GM12878 (cell line): ENCODE data around the gene DPP4. TPM values are rescaled to one million over a fixed set of nuclear protein-coding genes. Genes with fewer than 3 reads are reported as not detected.

Experiments used
- ATAC-seq: fragments of 200-7000 bp; cut with Tn5 transposase; 3 replicates; pipeline ENCODE4 v1.9.1; 2020; ENCODE audit warnings: mild to moderate bottlenecking, moderate library complexity
- BruUV-seq: library from RNA; stranded (reverse); fragments of 400-500 nt; replicated peaks from 2 replicates; lab custom pipeline; 2021; lab: Mats Ljungman, UMichigan
- CTCF ChIA-PET: fragments of 300-600 bp; sonication (Branson Sonifier 250); formaldehyde crosslinking; extraction: SDS; loops from one replicate; lab custom pipeline; 2021; ENCODE audit warnings: inconsistent platforms; lab: Yijun Ruan, JAX
- POLR2A ChIA-PET: fragments of 350-600 bp; formaldehyde crosslinking; extraction: SDS; loops from one replicate; lab custom pipeline; 2021; ENCODE audit warnings: inconsistent platforms; lab: Charles Lee
- RAD21 ChIA-PET: fragments of 300-600 bp; sonication (Branson Sonifier 250); formaldehyde crosslinking; loops from one replicate; lab custom pipeline; 2023; ENCODE audit warnings: antibody characterized with exemption; ENCODE audit not compliant: unreplicated experiment; lab: Charles Lee
- SMC1A ChIA-PET: fragments of 300-600 bp; sonication (Branson Sonifier 250); formaldehyde crosslinking; loops from one replicate; lab custom pipeline; 2023; ENCODE audit not compliant: unreplicated experiment, uncharacterized antibody; lab: Charles Lee
- DNase-seq: peaks from one replicate; pipeline ENCODE4 v3.0.0-alpha.2; 2011; ENCODE audit warnings: low read depth, low spot score
- FAIRE-seq: peaks from 3 replicates; lab custom pipeline; 2011; peaks lifted over from hg19 to GRCh38; lab: Jason Lieb, UNC
- H2AFZ ChIP-seq: 2 replicates; pipeline ENCODE4 v1.6.0; 2011; ENCODE audit warnings: low read depth, low read length, control low read depth; ENCODE audit not compliant: control insufficient read depth
- H3K27ac ChIP-seq: 2 replicates; pipeline ENCODE4 v1.5.1; 2011; ENCODE audit warnings: control low read depth; ENCODE audit not compliant: control insufficient read depth, insufficient read depth
- H3K27me3 ChIP-seq, 2 experiments: replicated peaks in 1 of 2; 2 replicates each; pipeline versions ENCODE4 v1.6.0 to v1.6.1; 2011; ENCODE audit warnings: low read length in 1 of 2; ENCODE audit not compliant: control insufficient read depth in 2 of 2, insufficient read depth in 2 of 2
- H3K36me3 ChIP-seq, 2 experiments: 2 replicates each; pipeline ENCODE4 v1.5.1; 2011; ENCODE audit warnings: low read length in 1 of 2; ENCODE audit not compliant: control insufficient read depth in 2 of 2, insufficient read depth in 2 of 2
- H3K4me1 ChIP-seq: 2 replicates; pipeline ENCODE4 v1.6.1; 2011; ENCODE audit warnings: mild to moderate bottlenecking, low read length, moderate library complexity, mixed read lengths; ENCODE audit not compliant: control insufficient read depth, insufficient read depth
- H3K4me2 ChIP-seq: 2 replicates; pipeline ENCODE4 v1.6.0; 2011; ENCODE audit warnings: control low read depth; ENCODE audit not compliant: control insufficient read depth, insufficient read depth
- H3K4me3 ChIP-seq: fragments of 200-600 bp; sonication (generic); 2 replicates; pipeline ENCODE4 v1.5.1; 2016
- H3K79me2 ChIP-seq: 2 replicates; pipeline ENCODE4 v1.6.0; 2011; ENCODE audit warnings: low read length; ENCODE audit not compliant: control insufficient read depth, insufficient read depth
- H3K9ac ChIP-seq: 2 replicates; pipeline ENCODE4 v1.8.0; 2011; ENCODE audit warnings: low read length, control low read depth, mixed read lengths; ENCODE audit not compliant: control insufficient read depth, insufficient read depth
- H3K9me3 ChIP-seq: replicated peaks from 3 replicates; pipeline ENCODE4 v1.5.1; 2011; ENCODE audit warnings: mild to moderate bottlenecking, low read length; ENCODE audit not compliant: control insufficient read depth, insufficient read depth
- H4K20me1 ChIP-seq: 2 replicates; pipeline ENCODE4 v1.6.0; 2011; ENCODE audit not compliant: control insufficient read depth, insufficient read depth
- BCL3 ChIP-seq: IDR thresholded peaks from 2 replicates; pipeline ENCODE4 v1.6.1; 2011; ENCODE audit warnings: borderline replicate concordance, low read depth, mild to moderate bottlenecking, moderate library complexity, low read length; ENCODE audit not compliant: insufficient read depth, poor library complexity, severe bottlenecking
- BRCA1 ChIP-seq: IDR thresholded peaks from 2 replicates; pipeline ENCODE4 v1.6.1; 2011; ENCODE audit warnings: low read depth, low read length, improper control_type of control experiment
- EGR1 ChIP-seq, 2 experiments: IDR thresholded peaks; 1 replicate in 1 of 2; 2 replicates in 1 of 2; pipeline ENCODE4 v1.6.1; 2011 to 2012; ENCODE audit warnings: low read depth in 2 of 2, low read length in 2 of 2, borderline replicate concordance in 1 of 2, mild to moderate bottlenecking in 1 of 2, moderate library complexity in 1 of 2
- GATAD2B ChIP-seq: fragments of 450-650 bp; conservative IDR thresholded peaks from 2 replicates; pipeline ENCODE4 v1.6.1; 2017; ENCODE audit warnings: low read depth, mild to moderate bottlenecking, moderate library complexity
- MEF2B ChIP-seq: fragments of 450-650 bp; IDR thresholded peaks from 2 replicates; pipeline ENCODE4 v1.6.1; 2018; ENCODE audit warnings: mild to moderate bottlenecking, moderate library complexity; ENCODE audit not compliant: partially characterized antibody, poor library complexity, severe bottlenecking
- NFIC ChIP-seq: IDR thresholded peaks from 2 replicates; pipeline ENCODE4 v1.6.1; 2012; ENCODE audit warnings: low read depth, mild to moderate bottlenecking, inconsistent platforms, low read length, moderate library complexity
- WGBS: methylation state at CpG from one replicate; pipeline ENCODE4 v1.1.6; 2016; ENCODE audit warnings: low lambda C conversion rate; ENCODE audit not compliant: insufficient replicate concordance, insufficient coverage; ENCODE audit errors: missing lambda C conversion rate; 5-methylcytosine and 5-hydroxymethylcytosine counted together
- in situ Hi-C: fragments of 300-500 bp; cut with MboI; formaldehyde crosslinking; loops from 9 replicates; pipeline ENCODE4 v1.14.3; 2018; ENCODE audit warnings: mixed read lengths
- intact Hi-C: fragments of 100-400 bp; cut with micrococcal nuclease; formaldehyde crosslinking; loops from one replicate; pipeline ENCODE4 v1.14.2; 2022; ENCODE audit not compliant: unreplicated experiment
- polyA plus RNA-seq, 11 experiments: library from polyadenylated mRNA; depleted of rRNA in 4 of 11; unstranded in 6 of 11; stranded (reverse) in 5 of 11; fragments of >200 nt; fragmentation: Nextera tagmentation in 4 of 11; fragmentation: Illumina TruSeq in 1 of 11; extraction: Ambion mirVana in 4 of 11; extraction: Trizol in 1 of 11; gene quantifications; 1 replicate in 1 of 11; 2 replicates in 10 of 11; pipeline versions ENCODE4 v1.2.1 to v1.2.3, GENCODE V29; 2011 to 2016; ENCODE audit warnings: inconsistent platforms in 2 of 11, missing spikeins in 2 of 11, low read depth in 1 of 11
- total RNA-seq, 4 experiments: library from RNA; depleted of rRNA in 3 of 4; stranded (reverse); fragments of >200 nt in 3 of 4; fragmentation: Illumina TruSeq in 1 of 4; extraction: Trizol in 1 of 4; gene quantifications; 2 replicates each; pipeline versions ENCODE4 v1.2.1 to v1.2.3, GENCODE V29; 2013 to 2021
- TF ChIP-seq, protein P1 (sequence below): fragments of 450-650 bp; formaldehyde crosslinking; IDR thresholded peaks from 2 replicates; pipeline ENCODE4 v1.4.0; 2020; ENCODE audit warnings: mild to moderate bottlenecking, moderate library complexity

Gene DPP4
- total and polyA plus RNA-seq, 10 of the 15 experiments (the other 5 are each of a cell fraction or from before 2014, with no cell fraction given), result 4.1 to 11.4 (median 9.3) TPM

GRCh38 chr2:162000431-162000830, 73.6 kb downstream of the DPP4 start:
- Histone ChIP-seq H3K79me2 (no peaks in the 10 kb centered on the region), H2AFZ (no peak overlapping the region), H3K9me3 (no peaks in the 10 kb centered on the region), H3K36me3 (no peaks in the 10 kb centered on the region; a peak in 1 of 4 replicates), H3K27me3 (no peaks in the 10 kb centered on the region), H4K20me1 (no peaks in the 10 kb centered on the region), H3K4me3 (no peak overlapping the region), H3K4me2 (no peak overlapping the region), H3K27ac (no peak overlapping the region), H3K9ac (no peak overlapping the region), H3K4me1 (no peaks in the 10 kb centered on the region)
- ATAC-seq (no peak), DNase-seq (no peak), FAIRE-seq (no peak)
- 19% methylated on average over 1 of the region's 1 CpG for WGBS
- in situ Hi-C loops (loop anchor here (5.0 kb wide), 1 partner anchor 127 kb away; no protein-coding TSS in a partner anchor), intact Hi-C loops (no loop called here)
- RAD21 ChIA-PET, result interaction anchor here (1.0 kb wide), 1 partner anchor 124 kb away, joined by 3 read pairs; no protein-coding TSS in a partner anchor
- CTCF ChIA-PET, result interaction anchor here (1.0 to 1.4 kb wide), 2 partner anchors 23 to 122 kb away, joined by 3 to 7 read pairs; no protein-coding TSS in a partner anchor
- POLR2A ChIA-PET, result no interaction called here
- SMC1A ChIA-PET, result interaction anchor here (0.9 to 1.6 kb wide), 4 partner anchors 19 to 124 kb away, joined by 3 to 5 read pairs (median 4); no protein-coding TSS in a partner anchor
- TF ChIP-seq BCL3 (no peak), MEF2B (no peak), NFIC (no peak), BRCA1 (no peak), GATAD2B (no peak), EGR1 (IDR thresholded peaks at IDR 0.05; ENCODE audit: borderline replicate concordance in 1 of 2, low read depth in 2 of 2, low read length in 2 of 2) (no peak)
- TF ChIP-seq, protein P1, sequence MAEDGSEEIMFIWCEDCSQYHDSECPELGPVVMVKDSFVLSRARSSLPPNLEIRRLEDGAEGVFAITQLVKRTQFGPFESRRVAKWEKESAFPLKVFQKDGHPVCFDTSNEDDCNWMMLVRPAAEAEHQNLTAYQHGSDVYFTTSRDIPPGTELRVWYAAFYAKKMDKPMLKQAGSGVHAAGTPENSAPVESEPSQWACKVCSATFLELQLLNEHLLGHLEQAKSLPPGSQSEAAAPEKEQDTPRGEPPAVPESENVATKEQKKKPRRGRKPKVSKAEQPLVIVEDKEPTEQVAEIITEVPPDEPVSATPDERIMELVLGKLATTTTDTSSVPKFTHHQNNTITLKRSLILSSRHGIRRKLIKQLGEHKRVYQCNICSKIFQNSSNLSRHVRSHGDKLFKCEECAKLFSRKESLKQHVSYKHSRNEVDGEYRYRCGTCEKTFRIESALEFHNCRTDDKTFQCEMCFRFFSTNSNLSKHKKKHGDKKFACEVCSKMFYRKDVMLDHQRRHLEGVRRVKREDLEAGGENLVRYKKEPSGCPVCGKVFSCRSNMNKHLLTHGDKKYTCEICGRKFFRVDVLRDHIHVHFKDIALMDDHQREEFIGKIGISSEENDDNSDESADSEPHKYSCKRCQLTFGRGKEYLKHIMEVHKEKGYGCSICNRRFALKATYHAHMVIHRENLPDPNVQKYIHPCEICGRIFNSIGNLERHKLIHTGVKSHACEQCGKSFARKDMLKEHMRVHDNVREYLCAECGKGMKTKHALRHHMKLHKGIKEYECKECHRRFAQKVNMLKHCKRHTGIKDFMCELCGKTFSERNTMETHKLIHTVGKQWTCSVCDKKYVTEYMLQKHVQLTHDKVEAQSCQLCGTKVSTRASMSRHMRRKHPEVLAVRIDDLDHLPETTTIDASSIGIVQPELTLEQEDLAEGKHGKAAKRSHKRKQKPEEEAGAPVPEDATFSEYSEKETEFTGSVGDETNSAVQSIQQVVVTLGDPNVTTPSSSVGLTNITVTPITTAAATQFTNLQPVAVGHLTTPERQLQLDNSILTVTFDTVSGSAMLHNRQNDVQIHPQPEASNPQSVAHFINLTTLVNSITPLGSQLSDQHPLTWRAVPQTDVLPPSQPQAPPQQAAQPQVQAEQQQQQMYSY (CRISPR knock-in tag), result no peak
- BruUV-seq, result no TSS peak
